IMR-90 (cell line): ENCODE data around the gene LMNB1. TPM values are rescaled to one million over a fixed set of nuclear protein-coding genes. Genes with fewer than 3 reads are reported as not detected.

Experiments
- ATAC-seq: fragments of 200-7000 bp; cut with Tn5 transposase; 2 replicates; pipeline ENCODE4 v1.9.1; 2020; ENCODE audit warnings: low read depth, mild to moderate bottlenecking, moderate library complexity
- BruUV-seq: library from RNA; stranded (reverse); fragments of 400-500 nt; replicated peaks from 2 replicates; lab custom pipeline; 2021; lab: Mats Ljungman, UMichigan
- CTCF ChIA-PET: fragments of 300-600 bp; formaldehyde crosslinking; extraction: SDS; loops from one replicate; lab custom pipeline; 2021; ENCODE audit warnings: antibody characterized with exemption; lab: Yijun Ruan, JAX
- POLR2A ChIA-PET: fragments of 300-600 bp; sonication (Branson Sonifier 250); formaldehyde crosslinking; loops from one replicate; lab custom pipeline; 2022; ENCODE audit warnings: antibody characterized with exemption; ENCODE audit not compliant: unreplicated experiment; lab: Charles Lee
- DNase-seq: peaks from one replicate; pipeline ENCODE4 v3.0.0; 2013
- H2AFZ ChIP-seq: replicated peaks from 2 replicates; pipeline ENCODE3; 2013; ENCODE audit warnings: low read length, mild to moderate bottlenecking; ENCODE audit not compliant: poor library complexity
- H2AK5ac ChIP-seq: 2 replicates; pipeline ENCODE4 v1.6.1; 2013; ENCODE audit warnings: low read depth, low read length, inconsistent platforms
- H2AK9ac ChIP-seq: replicated peaks from 2 replicates; pipeline ENCODE3; 2013; ENCODE audit warnings: mild to moderate bottlenecking, low read depth, low read length, moderate library complexity; ENCODE audit not compliant: poor library complexity
- H2BK120ac ChIP-seq: 2 replicates; pipeline ENCODE4 v1.6.1; 2013; ENCODE audit warnings: low read depth, low read length, inconsistent platforms
- H2BK15ac ChIP-seq: 3 replicates; pipeline ENCODE4 v1.6.1; 2013; ENCODE audit warnings: low read depth, low read length, inconsistent platforms
- H2BK20ac ChIP-seq: 2 replicates; pipeline ENCODE4 v1.6.1; 2013; ENCODE audit warnings: low read depth, mild to moderate bottlenecking, inconsistent platforms, low read length, moderate library complexity
- H2BK5ac ChIP-seq: 2 replicates; pipeline ENCODE4 v1.6.1; 2013; ENCODE audit warnings: mild to moderate bottlenecking, low read depth, low read length, inconsistent platforms; ENCODE audit not compliant: poor library complexity, severe bottlenecking
- H3K14ac ChIP-seq: replicated peaks from 2 replicates; pipeline ENCODE4 v1.6.1; 2013; ENCODE audit warnings: low read depth, low read length, inconsistent platforms
- H3K18ac ChIP-seq: 2 replicates; pipeline ENCODE4 v1.6.1; 2013; ENCODE audit warnings: low read depth, low read length, control low read depth
- H3K23ac ChIP-seq: 2 replicates; pipeline ENCODE4 v1.6.1; 2013; ENCODE audit warnings: low read depth, low read length, inconsistent platforms
- H3K27ac ChIP-seq: 2 replicates; pipeline ENCODE4 v1.5.1; 2013; ENCODE audit warnings: mild to moderate bottlenecking, control low read depth, low read length; ENCODE audit not compliant: insufficient read depth
- H3K27me3 ChIP-seq: 2 replicates; pipeline ENCODE4 v1.6.1; 2013; ENCODE audit warnings: low read length; ENCODE audit not compliant: control insufficient read depth, insufficient read depth
- H3K36me3 ChIP-seq: 2 replicates; pipeline ENCODE4 v1.6.1; 2013; ENCODE audit warnings: low read length, mixed read lengths; ENCODE audit not compliant: control insufficient read depth, insufficient read depth
- H3K4ac ChIP-seq: 2 replicates; pipeline ENCODE4 v1.6.1; 2013; ENCODE audit warnings: low read depth, low read length, inconsistent platforms
- H3K4me1 ChIP-seq: 2 replicates; pipeline ENCODE4 v1.6.1; 2013; ENCODE audit warnings: low read length, mixed read lengths; ENCODE audit not compliant: control insufficient read depth, insufficient read depth
- H3K4me2 ChIP-seq: 2 replicates; pipeline ENCODE4 v1.6.1; 2013; ENCODE audit warnings: low read depth, mild to moderate bottlenecking, control low read depth, low read length, moderate library complexity
- H3K4me3 ChIP-seq: 2 replicates; pipeline ENCODE4 v1.5.1; 2013; ENCODE audit warnings: low read depth, mild to moderate bottlenecking, control low read depth, low read length, moderate library complexity; ENCODE audit not compliant: insufficient read depth
- H3K56ac ChIP-seq: 2 replicates; pipeline ENCODE4 v1.6.1; 2013; ENCODE audit warnings: low read length, inconsistent platforms; ENCODE audit not compliant: insufficient read depth; ENCODE audit errors: extremely low read depth
- H3K79me1 ChIP-seq, 2 experiments: 2 replicates each; pipeline ENCODE4 v1.6.1; 2013; ENCODE audit warnings: low read length in 2 of 2, inconsistent platforms in 1 of 2, low read depth in 1 of 2
- H3K9ac ChIP-seq: 2 replicates; pipeline ENCODE4 v1.6.1; 2013; ENCODE audit warnings: low read depth, low read length, control low read depth
- H3K9me1 ChIP-seq: 2 replicates; pipeline ENCODE4 v1.6.1; 2013; ENCODE audit warnings: low read length, inconsistent platforms; ENCODE audit not compliant: insufficient read depth
- H3K9me3 ChIP-seq: 2 replicates; pipeline ENCODE4 v1.6.1; 2013; ENCODE audit warnings: low read length; ENCODE audit not compliant: control insufficient read depth, insufficient read depth
- H4K20me1 ChIP-seq: 2 replicates; pipeline ENCODE4 v1.6.1; 2013; ENCODE audit warnings: low read length, inconsistent platforms; ENCODE audit not compliant: insufficient read depth
- H4K5ac ChIP-seq: 2 replicates; pipeline ENCODE4 v1.6.1; 2013; ENCODE audit warnings: mild to moderate bottlenecking, low read depth, low read length, control low read depth
- H4K8ac ChIP-seq, 2 experiments: 2 replicates each; pipeline ENCODE4 v1.6.1; 2013; ENCODE audit warnings: low read depth in 2 of 2, low read length in 2 of 2, control low read depth in 1 of 2, inconsistent platforms in 1 of 2
- H4K91ac ChIP-seq: 2 replicates; pipeline ENCODE4 v1.6.1; 2013; ENCODE audit warnings: low read depth, low read length, inconsistent platforms; ENCODE audit not compliant: insufficient read depth
- BHLHE40 ChIP-seq: fragments of 150-350 bp; IDR thresholded peaks from 2 replicates; pipeline ENCODE4 v1.6.1; 2016; ENCODE audit warnings: mild to moderate bottlenecking, low read depth, low read length
- CEBPB ChIP-seq: IDR thresholded peaks from 2 replicates; pipeline ENCODE4 v1.6.1; 2012; ENCODE audit warnings: low read depth, low read length, improper control_type of control experiment
- CHD1 ChIP-seq: IDR thresholded peaks from 2 replicates; pipeline ENCODE4 v1.6.1; 2012; ENCODE audit warnings: low read depth, low read length, improper control_type of control experiment
- ELK1 ChIP-seq: fragments of 150-350 bp; IDR thresholded peaks from 2 replicates; pipeline ENCODE4 v1.6.1; 2016; ENCODE audit warnings: low read depth, mild to moderate bottlenecking, low read length, moderate library complexity, borderline replicate concordance
- FOS ChIP-seq: fragments of 150-350 bp; IDR thresholded peaks from 2 replicates; pipeline ENCODE4 v1.6.1; 2016; ENCODE audit warnings: low read depth, low read length
- MAFK ChIP-seq: IDR thresholded peaks from 2 replicates; pipeline ENCODE4 v1.6.1; 2012; ENCODE audit warnings: low read depth, low read length, improper control_type of control experiment
- MAZ ChIP-seq: IDR thresholded peaks from 2 replicates; pipeline ENCODE4 v1.6.1; 2012; ENCODE audit warnings: low read depth, mild to moderate bottlenecking, low read length, improper control_type of control experiment, moderate library complexity, borderline replicate concordance
- MXI1 ChIP-seq: IDR thresholded peaks from 2 replicates; pipeline ENCODE4 v1.6.1; 2012; ENCODE audit warnings: low read depth, mild to moderate bottlenecking, low read length, moderate library complexity, borderline replicate concordance
- NFE2L2 ChIP-seq: fragments of 150-350 bp; IDR thresholded peaks from 2 replicates; pipeline ENCODE4 v1.6.1; 2016; ENCODE audit warnings: low read depth, mild to moderate bottlenecking, low read length
- POLR2A ChIP-seq: IDR thresholded peaks from 2 replicates; pipeline ENCODE4 v1.6.1; 2012; ENCODE audit warnings: mild to moderate bottlenecking, low read depth, low read length
- RAD21 ChIP-seq: IDR thresholded peaks from 2 replicates; pipeline ENCODE4 v1.6.1; 2012; ENCODE audit warnings: low read length, improper control_type of control experiment
- RCOR1 ChIP-seq: IDR thresholded peaks from 2 replicates; pipeline ENCODE4 v1.6.1; 2012; ENCODE audit warnings: mild to moderate bottlenecking, low read length, improper control_type of control experiment; ENCODE audit not compliant: insufficient replicate concordance
- RFX5 ChIP-seq: IDR thresholded peaks from 2 replicates; pipeline ENCODE4 v1.8.0; 2012; ENCODE audit warnings: low read depth, mild to moderate bottlenecking, low read length, moderate library complexity
- SMC3 ChIP-seq: fragments of 150-350 bp; IDR thresholded peaks from 2 replicates; pipeline ENCODE4 v1.6.1; 2016; ENCODE audit warnings: low read depth, mild to moderate bottlenecking, antibody characterized with exemption, low read length, moderate library complexity
- WGBS, 2 experiments: methylation state at CpG; one replicate each; pipeline versions ENCODE4 v1.1.5 to v1.1.7; 2013; ENCODE audit warnings: missing lambda C conversion rate in 2 of 2; ENCODE audit not compliant: insufficient read length in 1 of 2; ENCODE audit errors: extremely low coverage in 2 of 2; 5-methylcytosine and 5-hydroxymethylcytosine counted together
- dilution Hi-C: fragments of 300-500 bp; cut with HindIII; formaldehyde crosslinking; loops from one replicate; pipeline ENCODE4 v1.14.3; 2018; ENCODE audit warnings: low sequenced_read_pairs; ENCODE audit not compliant: unreplicated experiment
- in situ Hi-C: fragments of 300-500 bp; cut with MboI; formaldehyde crosslinking; loops from 3 replicates; pipeline ENCODE4 v1.14.3; 2019; ENCODE audit warnings: low sequenced_read_pairs, inconsistent platforms, mixed read lengths
- intact Hi-C: fragments of 100-400 bp; cut with micrococcal nuclease; formaldehyde crosslinking; loops from 2 replicates; pipeline ENCODE4 v1.10.0; 2022
- polyA plus RNA-seq, 3 experiments: library from polyadenylated mRNA; depleted of rRNA; stranded (reverse); fragments of >200 nt; gene quantifications; 2 replicates each; pipeline ENCODE4 v1.2.3, GENCODE V29; 2012; ENCODE audit warnings: low replicate concordance in 1 of 3
- total RNA-seq: library from RNA; depleted of rRNA; stranded (reverse); fragments of >200 nt; gene quantifications from 2 replicates; pipeline ENCODE4 v1.2.3, GENCODE V29; 2012
- TF ChIP-seq, protein P1 (sequence below): conservative IDR thresholded peaks from 2 replicates; pipeline ENCODE4 v1.5.1; 2012; ENCODE audit warnings: mild to moderate bottlenecking, low read depth, low read length, improper control_type of control experiment
- TF ChIP-seq, protein P2 (sequence below): fragments of 150-350 bp; IDR thresholded peaks from 2 replicates; pipeline ENCODE4 v1.6.1; 2017; ENCODE audit warnings: mild to moderate bottlenecking, antibody characterized with exemption, low read length, low read depth

LMNB1 gene
- total and polyA plus RNA-seq, 2 of the 4 experiments (the other 2 are of a cell fraction) = 36.0 to 53.6 TPM

- Histone ChIP-seq H2BK5ac (no peak overlapping the region), H2AK5ac (no peak overlapping the region), H3K9me3 (no peaks in the 10 kb centered on the region), H3K36me3 (no peaks in the 10 kb centered on the region), H4K5ac (no peak overlapping the region), H3K18ac (no peak overlapping the region), H3K27ac (no peak overlapping the region), H2BK120ac (no peak overlapping the region), H3K23ac (no peak overlapping the region), H2AK9ac (no peak overlapping the region), H3K9me1 (no peaks in the 10 kb centered on the region), H4K91ac (no peak overlapping the region), H2AFZ (no peak overlapping the region), H3K4me2 (no peak overlapping the region), H4K8ac (no peak overlapping the region), H3K14ac (no peak overlapping the region), H2BK20ac (no peak overlapping the region), H3K4me1 (no peaks in the 10 kb centered on the region), H3K4me3 (no peak overlapping the region), H4K20me1 (no peaks in the 10 kb centered on the region), H3K56ac (no peak overlapping the region), H3K79me1 (no peaks in the 10 kb centered on the region), H3K27me3 (no peaks in the 10 kb centered on the region), H3K9ac (no peak overlapping the region), H3K4ac (no peak overlapping the region), H2BK15ac (no peak overlapping the region)
- DNase-seq = no peak
- no peak for TF ChIP-seq MXI1
- no peak for TF ChIP-seq POLR2A
- TF ChIP-seq FOS = no peak
- TF ChIP-seq MAFK = no peak
- no peak for TF ChIP-seq RAD21
- no peak for TF ChIP-seq CEBPB
- TF ChIP-seq SMC3 = no peak
- no peak for TF ChIP-seq ELK1
- no peak for TF ChIP-seq RFX5
- TF ChIP-seq, protein P1, sequence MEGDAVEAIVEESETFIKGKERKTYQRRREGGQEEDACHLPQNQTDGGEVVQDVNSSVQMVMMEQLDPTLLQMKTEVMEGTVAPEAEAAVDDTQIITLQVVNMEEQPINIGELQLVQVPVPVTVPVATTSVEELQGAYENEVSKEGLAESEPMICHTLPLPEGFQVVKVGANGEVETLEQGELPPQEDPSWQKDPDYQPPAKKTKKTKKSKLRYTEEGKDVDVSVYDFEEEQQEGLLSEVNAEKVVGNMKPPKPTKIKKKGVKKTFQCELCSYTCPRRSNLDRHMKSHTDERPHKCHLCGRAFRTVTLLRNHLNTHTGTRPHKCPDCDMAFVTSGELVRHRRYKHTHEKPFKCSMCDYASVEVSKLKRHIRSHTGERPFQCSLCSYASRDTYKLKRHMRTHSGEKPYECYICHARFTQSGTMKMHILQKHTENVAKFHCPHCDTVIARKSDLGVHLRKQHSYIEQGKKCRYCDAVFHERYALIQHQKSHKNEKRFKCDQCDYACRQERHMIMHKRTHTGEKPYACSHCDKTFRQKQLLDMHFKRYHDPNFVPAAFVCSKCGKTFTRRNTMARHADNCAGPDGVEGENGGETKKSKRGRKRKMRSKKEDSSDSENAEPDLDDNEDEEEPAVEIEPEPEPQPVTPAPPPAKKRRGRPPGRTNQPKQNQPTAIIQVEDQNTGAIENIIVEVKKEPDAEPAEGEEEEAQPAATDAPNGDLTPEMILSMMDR = no peak
- TF ChIP-seq MAZ = no peak
- TF ChIP-seq, protein P2, sequence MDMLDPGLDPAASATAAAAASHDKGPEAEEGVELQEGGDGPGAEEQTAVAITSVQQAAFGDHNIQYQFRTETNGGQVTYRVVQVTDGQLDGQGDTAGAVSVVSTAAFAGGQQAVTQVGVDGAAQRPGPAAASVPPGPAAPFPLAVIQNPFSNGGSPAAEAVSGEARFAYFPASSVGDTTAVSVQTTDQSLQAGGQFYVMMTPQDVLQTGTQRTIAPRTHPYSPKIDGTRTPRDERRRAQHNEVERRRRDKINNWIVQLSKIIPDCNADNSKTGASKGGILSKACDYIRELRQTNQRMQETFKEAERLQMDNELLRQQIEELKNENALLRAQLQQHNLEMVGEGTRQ = no peak
- TF ChIP-seq CHD1 = no peak
- no peak for TF ChIP-seq RCOR1
- TF ChIP-seq NFE2L2 = no peak
- TF ChIP-seq BHLHE40 = no peak
- in situ Hi-C loops = no loop called here
- intact Hi-C loops = no loop called here
- WGBS, 2 experiments = no CpG with 5 or more reads among the region's 5 CpGs
- no TSS peak for BruUV-seq
- ATAC-seq = no peak
- ChIA-PET POLR2A (no interaction called here), CTCF (no interaction called here)
- dilution Hi-C loops = no loop called here
These were observed 13.6 kb upstream of the LMNB1 start for GRCh38 chr5:126763371-126763770.
